Astrocyte (in vitro differentiated cells and primary cell): ENCODE data around the gene BCAR1. TPM values are rescaled to one million over a fixed set of nuclear protein-coding genes. Genes with fewer than 3 reads are reported as not detected.
"Not testable (repeated sequence)": the region's sequence is repeated elsewhere in the genome, so short reads cannot be mapped to it uniquely, and the experiment has no call there.

Source experiments
- DNase-seq: peaks from one replicate; pipeline ENCODE4 v3.0.0-alpha.2; 2010; ENCODE audit warnings: low read depth
- FAIRE-seq: peaks from 2 replicates; lab custom pipeline; 2011; peaks lifted over from hg19 to GRCh38; lab: Jason Lieb, UNC
- H2AFZ ChIP-seq: 2 replicates; pipeline ENCODE4 v1.6.0; 2012; ENCODE audit warnings: low read depth, low read length, inconsistent platforms
- H3K27ac ChIP-seq: 2 replicates; pipeline ENCODE4 v1.5.1; 2011; ENCODE audit warnings: low read depth, low read length, inconsistent platforms
- H3K27me3 ChIP-seq: 2 replicates; pipeline ENCODE4 v1.6.0; 2011; ENCODE audit warnings: low read length, inconsistent platforms; ENCODE audit not compliant: insufficient read depth
- H3K36me3 ChIP-seq: 2 replicates; pipeline ENCODE4 v1.5.1; 2011; ENCODE audit warnings: low read length, inconsistent platforms; ENCODE audit not compliant: insufficient read depth
- H3K4me1 ChIP-seq: 2 replicates; pipeline ENCODE4 v1.5.1; 2011; ENCODE audit warnings: low read length, inconsistent platforms; ENCODE audit not compliant: insufficient read depth
- H3K4me2 ChIP-seq: 2 replicates; pipeline ENCODE4 v1.6.0; 2012; ENCODE audit warnings: low read length, inconsistent platforms
- H3K4me3 ChIP-seq: 2 replicates; pipeline ENCODE4 v1.5.1; 2011; ENCODE audit warnings: low read depth, mild to moderate bottlenecking, low read length, inconsistent platforms; ENCODE audit not compliant: insufficient read depth
- H3K79me2 ChIP-seq: 2 replicates; pipeline ENCODE4 v1.6.0; 2012; ENCODE audit warnings: mild to moderate bottlenecking, low read length, inconsistent platforms; ENCODE audit not compliant: insufficient read depth
- H3K9ac ChIP-seq: 2 replicates; pipeline ENCODE4 v1.6.0; 2012; ENCODE audit warnings: mild to moderate bottlenecking, low read length, inconsistent platforms
- H3K9me3 ChIP-seq: 2 replicates; pipeline ENCODE4 v1.5.1; 2012; ENCODE audit warnings: low read depth, mild to moderate bottlenecking, low read length, inconsistent platforms; ENCODE audit not compliant: insufficient read depth
- H4K20me1 ChIP-seq: 2 replicates; pipeline ENCODE4 v1.6.0; 2012; ENCODE audit warnings: low read length, inconsistent platforms; ENCODE audit not compliant: insufficient read depth
- H3K27ac Mint-ChIP-seq: one replicate; pipeline ENCODE4 v1.8.0; 2021; ENCODE audit warnings: mild to moderate bottlenecking, mixed read lengths; ENCODE audit not compliant: unreplicated experiment
- H3K27me3 Mint-ChIP-seq: one replicate; pipeline ENCODE4 v1.8.0; 2021; ENCODE audit warnings: low read depth, mixed read lengths; ENCODE audit not compliant: unreplicated experiment
- H3K36me3 Mint-ChIP-seq: one replicate; pipeline ENCODE4 v1.8.0; 2021; ENCODE audit warnings: low read depth, mixed read lengths; ENCODE audit not compliant: unreplicated experiment
- H3K4me1 Mint-ChIP-seq: one replicate; pipeline ENCODE4 v1.8.0; 2021; ENCODE audit warnings: low read depth, mixed read lengths; ENCODE audit not compliant: unreplicated experiment
- H3K4me3 Mint-ChIP-seq: one replicate; pipeline ENCODE4 v1.8.0; 2021; ENCODE audit warnings: mild to moderate bottlenecking, moderate library complexity, mixed read lengths; ENCODE audit not compliant: unreplicated experiment
- H3K9me3 Mint-ChIP-seq: one replicate; pipeline ENCODE4 v1.8.0; 2021; ENCODE audit warnings: mild to moderate bottlenecking, mixed read lengths; ENCODE audit not compliant: unreplicated experiment
- EZH2 ChIP-seq: IDR thresholded peaks from 2 replicates; pipeline ENCODE4 v1.6.1; 2012; ENCODE audit warnings: mild to moderate bottlenecking, low read length, inconsistent platforms; ENCODE audit not compliant: insufficient read depth
- total RNA-seq: library from RNA; stranded (reverse); gene quantifications from 2 replicates; pipeline ENCODE4 v1.2.1, GENCODE V29; 2021
- TF ChIP-seq, protein P1 (sequence below): IDR thresholded peaks from 2 replicates; pipeline ENCODE4 v1.5.1; 2011; ENCODE audit warnings: low read depth, mild to moderate bottlenecking, inconsistent platforms, low read length, moderate library complexity; ENCODE audit not compliant: insufficient read depth

The BCAR1 gene
- total RNA-seq, 1 donor from 2014 or later: 296 TPM

DNA sequence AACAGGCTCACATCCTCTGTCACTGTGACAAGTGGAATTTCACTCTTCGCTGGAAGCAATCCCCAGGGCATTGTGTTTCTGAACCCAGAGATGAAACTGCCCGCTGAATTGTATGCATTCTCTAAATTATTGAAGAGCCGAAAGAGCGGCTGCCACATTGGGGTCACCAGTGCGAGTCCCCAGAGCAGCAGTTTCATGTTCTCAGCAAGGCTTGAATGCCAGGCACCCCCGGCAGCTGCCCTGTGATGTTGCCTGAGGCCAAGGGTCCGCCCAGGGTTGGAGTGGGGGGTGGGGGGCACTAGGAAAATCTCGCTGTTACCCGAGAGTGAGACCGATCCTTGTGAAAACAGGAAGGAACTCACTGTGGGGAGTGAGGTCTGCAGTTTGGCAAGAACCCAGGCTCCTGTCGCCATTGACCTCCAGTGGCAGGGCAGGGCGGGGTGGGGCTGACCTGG lies 20.7 kb upstream of the BCAR1 start:
- H3K9me3 ChIP-seq: no peaks in the 10 kb centered on the region
- H3K36me3 ChIP-seq: no peaks in the 10 kb centered on the region
- DNase-seq (no peak), FAIRE-seq (no peak)
- H3K4me3 ChIP-seq: no peak overlapping the region
- Mint-ChIP-seq H3K27ac (no peak overlapping the region), H3K9me3 (no peaks in the 10 kb centered on the region), H3K36me3 (no peaks in the 10 kb centered on the region), H3K27me3 (no peaks in the 10 kb centered on the region), H3K4me3 (no peak overlapping the region), H3K4me1 (peaks cover 5% of the 10 kb centered on the region)
- H2AFZ ChIP-seq: no peak overlapping the region
- H3K27me3 ChIP-seq: no peaks in the 10 kb centered on the region
- H3K9ac ChIP-seq: no peak overlapping the region
- H3K27ac ChIP-seq: no peak overlapping the region
- no peaks in the 10 kb centered on the region for H4K20me1 ChIP-seq
- H3K79me2 ChIP-seq: no peaks in the 10 kb centered on the region
- peak overlapping the region; percentile 63 for H3K4me2 ChIP-seq
- TF ChIP-seq, protein P1, sequence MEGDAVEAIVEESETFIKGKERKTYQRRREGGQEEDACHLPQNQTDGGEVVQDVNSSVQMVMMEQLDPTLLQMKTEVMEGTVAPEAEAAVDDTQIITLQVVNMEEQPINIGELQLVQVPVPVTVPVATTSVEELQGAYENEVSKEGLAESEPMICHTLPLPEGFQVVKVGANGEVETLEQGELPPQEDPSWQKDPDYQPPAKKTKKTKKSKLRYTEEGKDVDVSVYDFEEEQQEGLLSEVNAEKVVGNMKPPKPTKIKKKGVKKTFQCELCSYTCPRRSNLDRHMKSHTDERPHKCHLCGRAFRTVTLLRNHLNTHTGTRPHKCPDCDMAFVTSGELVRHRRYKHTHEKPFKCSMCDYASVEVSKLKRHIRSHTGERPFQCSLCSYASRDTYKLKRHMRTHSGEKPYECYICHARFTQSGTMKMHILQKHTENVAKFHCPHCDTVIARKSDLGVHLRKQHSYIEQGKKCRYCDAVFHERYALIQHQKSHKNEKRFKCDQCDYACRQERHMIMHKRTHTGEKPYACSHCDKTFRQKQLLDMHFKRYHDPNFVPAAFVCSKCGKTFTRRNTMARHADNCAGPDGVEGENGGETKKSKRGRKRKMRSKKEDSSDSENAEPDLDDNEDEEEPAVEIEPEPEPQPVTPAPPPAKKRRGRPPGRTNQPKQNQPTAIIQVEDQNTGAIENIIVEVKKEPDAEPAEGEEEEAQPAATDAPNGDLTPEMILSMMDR: no peak
- no peak for TF ChIP-seq EZH2
- peaks cover 19% of the 10 kb centered on the region for H3K4me1 ChIP-seq

DNA sequence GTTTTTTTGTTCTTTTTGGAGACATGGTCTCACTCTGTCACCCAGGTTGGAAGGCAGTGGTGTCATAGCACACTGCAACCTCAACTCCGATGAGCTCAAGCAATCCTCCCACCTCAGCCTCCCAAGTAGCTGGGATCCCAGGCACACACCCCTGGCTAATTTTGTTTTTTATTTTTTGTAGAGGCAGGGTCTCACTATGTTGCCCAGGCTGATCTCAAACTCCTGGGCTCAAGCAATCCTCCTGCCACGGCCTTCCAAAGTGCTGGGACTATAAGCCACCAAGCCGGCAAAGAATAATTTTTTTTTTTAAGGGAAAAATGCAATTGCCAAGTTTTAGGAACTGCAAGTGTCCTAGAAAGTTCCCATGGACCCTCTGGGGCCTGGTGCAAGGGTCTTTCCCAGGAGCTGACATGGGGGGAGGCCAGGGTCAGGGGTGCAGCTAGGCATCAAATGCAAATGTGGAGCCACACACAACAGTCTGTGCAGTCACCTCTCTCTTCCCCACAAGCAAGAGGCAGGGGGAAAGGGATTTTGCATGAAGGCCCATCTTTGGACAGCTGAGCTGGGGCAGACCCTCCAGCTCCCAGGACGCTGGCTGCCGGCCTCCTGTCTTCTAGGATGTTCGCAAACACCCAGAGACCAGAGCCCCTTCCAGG lies 20.1 kb upstream of the BCAR1 start:
- Histone ChIP-seq H3K36me3 (no peaks in the 10 kb centered on the region), H3K27me3 (no peaks in the 10 kb centered on the region), H3K9me3 (no peaks in the 10 kb centered on the region), H3K4me3 (no peak overlapping the region), H3K27ac (no peak overlapping the region), H3K4me1 (peaks cover 20% of the 10 kb centered on the region), H3K79me2 (peaks cover under 1% of the 10 kb centered on the region), H3K9ac (no peak overlapping the region), H3K4me2 (peak overlapping the region; percentile 63), H2AFZ (no peak overlapping the region), H4K20me1 (no peaks in the 10 kb centered on the region)
- no peak for TF ChIP-seq EZH2
- TF ChIP-seq, protein P1: no peak
- H3K4me3 Mint-ChIP-seq: no peak overlapping the region
- DNase-seq: no peak
- H3K27ac Mint-ChIP-seq: no peak overlapping the region
- H3K36me3 Mint-ChIP-seq: no peaks in the 10 kb centered on the region
- FAIRE-seq: no peak
- H3K27me3 Mint-ChIP-seq: no peaks in the 10 kb centered on the region
- H3K9me3 Mint-ChIP-seq: no peaks in the 10 kb centered on the region
- H3K4me1 Mint-ChIP-seq: peaks cover 5% of the 10 kb centered on the region

DNA sequence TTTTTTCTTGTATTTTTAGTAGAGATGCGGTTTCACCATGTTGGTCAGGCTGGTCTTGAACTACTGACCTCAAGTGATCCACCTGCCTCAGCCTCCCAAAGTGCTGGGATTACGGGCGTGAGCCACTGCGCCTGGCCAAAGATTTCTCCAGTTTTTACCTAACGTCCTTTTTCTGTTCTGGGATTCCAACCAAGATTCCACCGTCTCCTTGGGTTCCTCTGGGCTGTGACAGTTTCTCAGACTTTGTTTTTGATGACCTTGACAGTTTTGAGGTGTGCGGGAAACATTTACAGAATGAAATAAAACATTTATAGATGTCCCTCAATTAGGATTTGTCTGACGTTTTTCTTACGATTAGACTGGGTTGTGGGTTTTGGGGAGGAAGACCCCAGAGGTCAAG lies 17.9 kb upstream of the BCAR1 start:
- not testable (repeated sequence) for H3K4me3 Mint-ChIP-seq, H3K27ac Mint-ChIP-seq, H3K27ac ChIP-seq, H3K4me2 ChIP-seq, H3K27me3 Mint-ChIP-seq, H4K20me1 ChIP-seq, DNase-seq, FAIRE-seq, H3K36me3 ChIP-seq, H2AFZ ChIP-seq, H3K27me3 ChIP-seq, H3K9me3 Mint-ChIP-seq, H3K9me3 ChIP-seq, H3K36me3 Mint-ChIP-seq, H3K4me3 ChIP-seq, H3K4me1 Mint-ChIP-seq, H3K9ac ChIP-seq
- peaks cover 30% of the 10 kb centered on the region for H3K4me1 ChIP-seq
- H3K79me2 ChIP-seq: peaks cover 22% of the 10 kb centered on the region
